ENCODE measurements around the gene GRK6.

GRK6 gene

DNA sequence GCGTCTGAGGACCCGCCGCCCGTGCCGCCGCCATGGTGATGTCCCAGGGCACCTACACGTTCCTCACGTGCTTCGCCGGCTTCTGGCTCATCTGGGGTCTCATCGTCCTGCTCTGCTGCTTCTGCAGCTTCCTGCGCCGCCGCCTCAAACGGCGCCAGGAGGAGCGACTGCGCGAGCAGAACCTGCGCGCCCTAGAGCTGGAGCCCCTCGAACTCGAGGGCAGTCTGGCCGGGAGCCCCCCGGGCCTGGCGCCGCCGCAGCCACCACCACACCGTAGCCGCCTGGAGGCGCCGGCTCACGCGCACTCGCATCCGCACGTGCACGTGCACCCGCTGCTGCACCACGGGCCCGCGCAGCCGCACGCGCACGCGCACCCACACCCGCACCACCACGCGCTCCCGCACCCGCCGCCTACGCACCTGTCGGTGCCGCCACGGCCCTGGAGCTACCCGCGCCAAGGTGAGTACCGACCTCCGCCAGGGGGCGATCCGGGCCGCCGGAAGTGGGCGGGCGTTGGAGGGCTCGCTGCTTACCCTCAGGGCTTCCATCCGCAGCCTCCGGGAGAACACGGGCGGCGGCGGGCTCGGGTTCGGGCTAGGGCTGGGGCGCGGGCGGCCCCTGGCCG, 28.7 kb downstream of the GRK6 start:
- peak; percentile 93 for DNase-seq

DNA sequence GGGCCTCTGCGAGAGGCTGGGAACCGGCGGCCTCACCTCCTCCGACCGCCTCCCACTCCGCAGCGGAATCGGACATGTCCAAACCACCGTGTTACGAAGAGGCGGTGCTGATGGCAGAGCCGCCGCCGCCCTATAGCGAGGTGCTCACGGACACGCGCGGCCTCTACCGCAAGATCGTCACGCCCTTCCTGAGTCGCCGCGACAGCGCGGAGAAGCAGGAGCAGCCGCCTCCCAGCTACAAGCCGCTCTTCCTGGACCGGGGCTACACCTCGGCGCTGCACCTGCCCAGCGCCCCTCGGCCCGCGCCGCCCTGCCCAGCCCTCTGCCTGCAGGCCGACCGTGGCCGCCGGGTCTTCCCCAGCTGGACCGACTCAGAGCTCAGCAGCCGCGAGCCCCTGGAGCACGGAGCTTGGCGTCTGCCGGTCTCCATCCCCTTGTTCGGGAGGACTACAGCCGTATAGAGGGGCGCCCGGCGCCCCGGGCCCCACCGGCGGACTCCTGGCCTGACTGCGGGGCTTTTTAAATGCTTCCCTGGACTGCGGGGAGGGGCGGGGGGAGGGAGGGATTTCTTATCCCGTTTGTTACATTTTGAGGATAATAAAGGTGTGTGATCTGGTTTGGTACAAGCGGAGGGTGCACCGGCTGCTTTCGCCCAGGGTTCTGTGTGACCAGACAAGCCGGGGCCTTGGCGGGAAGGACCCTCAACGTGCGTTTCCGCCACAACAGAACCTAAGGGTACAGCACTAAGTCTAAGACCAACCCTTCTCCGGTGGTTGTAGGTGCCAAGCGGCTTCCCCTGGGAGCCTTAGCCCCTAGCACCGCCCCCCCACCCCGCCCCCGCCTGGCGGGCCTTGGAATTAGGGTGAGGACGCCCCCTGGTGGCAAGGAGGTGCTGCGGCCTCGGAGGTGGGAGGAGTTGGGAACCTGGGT, 29.4 kb downstream of the GRK6 start:
- peak; percentile 93 for DNase-seq

DNA sequence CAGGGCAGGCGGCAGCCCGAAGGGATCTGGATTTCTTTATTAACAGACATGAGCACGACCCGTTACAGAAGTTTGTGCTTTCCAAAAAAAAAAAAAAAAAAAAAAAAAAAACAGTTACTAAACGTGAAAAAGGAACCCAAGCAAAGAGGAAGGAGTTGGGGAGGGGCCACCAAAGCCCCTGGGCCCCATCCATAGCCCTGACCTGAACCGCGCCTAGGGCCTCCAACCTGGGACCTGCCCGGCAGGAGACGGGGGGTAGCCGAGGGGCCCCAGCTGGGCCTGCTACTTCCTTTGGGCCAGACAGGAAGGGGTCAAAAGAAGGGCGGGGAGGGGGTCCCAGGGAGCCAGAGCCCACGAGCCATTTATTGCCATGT, 30.1 kb downstream of the GRK6 start:
- DNase-seq: no peak

DNA sequence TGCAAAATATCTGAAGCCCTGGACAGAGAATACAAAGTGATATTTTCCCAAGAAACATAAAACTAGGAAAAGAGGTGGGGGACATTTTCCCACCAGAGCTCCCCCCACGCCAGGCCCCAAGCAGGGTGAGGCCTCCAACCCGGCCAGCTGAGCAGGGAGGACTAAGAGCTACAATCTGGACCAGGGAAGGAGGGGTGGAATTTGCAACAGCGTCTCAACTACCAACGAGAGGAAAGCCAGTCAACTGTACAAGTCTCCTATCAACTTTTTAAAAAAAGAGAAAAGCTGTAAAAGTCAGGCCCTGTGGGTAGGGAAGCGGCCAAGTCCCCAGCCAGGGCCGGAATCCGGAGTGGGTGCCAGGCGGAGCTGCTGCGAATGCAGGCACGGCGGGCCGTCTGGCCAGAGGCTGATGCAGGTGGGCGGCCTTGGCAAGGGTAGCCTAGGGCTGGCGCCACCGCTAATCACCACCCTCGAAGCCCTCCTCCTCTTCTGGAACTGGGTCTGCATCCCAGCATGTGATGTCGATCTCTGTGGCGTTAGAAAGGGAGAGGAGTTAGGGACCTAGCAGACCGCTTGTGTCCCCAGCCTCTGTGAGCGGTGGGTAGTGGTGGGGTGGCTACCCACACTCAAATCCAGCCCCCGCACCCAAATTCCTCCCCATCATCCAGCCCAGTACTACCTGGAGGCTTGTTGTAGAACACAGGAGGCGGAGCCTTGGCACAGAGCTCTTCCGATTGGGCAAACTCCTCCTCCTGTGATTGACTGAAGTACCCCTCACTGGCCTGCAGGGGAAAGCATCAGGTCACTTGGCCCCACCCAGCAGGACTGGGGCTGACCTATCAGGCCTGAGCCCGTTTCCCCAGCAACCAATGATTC, 30.7 kb downstream of the GRK6 start:
- DNase-seq: peak; percentile 80

DNA sequence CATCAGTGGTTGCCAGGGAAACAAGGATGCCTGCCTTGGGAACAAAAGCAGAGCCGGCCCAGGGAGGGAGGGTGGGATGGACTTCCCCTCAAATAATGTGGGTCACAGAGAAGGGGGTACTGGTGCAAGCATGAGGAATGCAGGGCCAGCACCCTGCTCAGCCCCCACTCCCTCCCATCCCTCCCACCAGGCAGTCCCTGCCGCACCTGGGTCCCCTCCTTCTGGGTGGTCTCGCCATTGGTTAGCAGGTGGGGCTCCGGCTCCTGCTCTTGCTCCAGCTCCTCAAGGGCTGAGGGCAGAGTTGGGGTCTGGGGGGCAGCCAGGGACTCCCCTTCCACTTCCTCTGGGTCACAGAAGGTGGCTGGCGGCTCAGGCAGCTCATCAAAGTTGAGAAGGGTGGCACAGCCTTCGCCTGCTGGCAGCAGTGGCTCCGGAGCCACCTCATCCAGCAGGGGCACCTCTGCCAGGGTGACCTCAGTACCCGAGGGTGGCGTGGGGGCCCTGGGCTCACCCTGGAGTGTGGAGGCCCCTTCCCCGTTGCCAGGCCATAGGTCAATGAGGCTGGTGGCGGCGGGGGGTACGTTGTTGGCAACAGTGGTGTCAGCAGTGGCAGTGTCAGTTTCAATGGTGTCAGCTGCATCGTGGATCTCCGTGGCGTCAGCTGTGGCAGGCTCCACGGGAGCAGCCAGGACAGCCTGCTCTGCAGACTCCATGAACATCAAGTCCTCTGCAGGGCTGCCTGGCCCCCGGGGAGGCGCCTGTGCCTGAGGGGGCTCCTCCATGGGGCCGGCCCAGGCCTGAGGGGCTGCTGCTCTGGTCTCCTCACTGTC, 31.6 kb downstream of the GRK6 start:
- DNase-seq: no peak

DNA sequence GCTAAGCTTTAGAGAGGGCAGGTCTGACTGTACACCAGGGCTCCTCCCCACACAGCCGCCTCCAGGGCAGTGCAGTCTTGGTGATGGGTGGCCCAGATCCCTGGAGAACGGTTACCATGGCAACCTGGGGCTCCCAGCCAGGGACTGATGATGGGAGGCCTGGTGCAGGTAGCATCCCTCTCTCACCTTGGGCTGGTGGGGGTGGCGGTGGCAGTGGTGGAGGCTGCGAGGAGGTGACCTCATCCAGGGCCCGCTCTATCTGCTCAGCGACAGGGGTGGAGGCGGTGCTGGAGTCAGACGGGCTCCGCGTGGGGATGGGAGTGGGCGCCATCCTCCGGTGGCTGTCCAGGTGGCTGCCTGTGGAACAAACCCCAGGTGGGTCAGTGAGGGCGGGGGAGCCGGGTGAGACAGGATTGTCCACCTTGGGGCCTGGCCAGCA, 32.5 kb downstream of the GRK6 start:
- no peak for DNase-seq

DNA sequence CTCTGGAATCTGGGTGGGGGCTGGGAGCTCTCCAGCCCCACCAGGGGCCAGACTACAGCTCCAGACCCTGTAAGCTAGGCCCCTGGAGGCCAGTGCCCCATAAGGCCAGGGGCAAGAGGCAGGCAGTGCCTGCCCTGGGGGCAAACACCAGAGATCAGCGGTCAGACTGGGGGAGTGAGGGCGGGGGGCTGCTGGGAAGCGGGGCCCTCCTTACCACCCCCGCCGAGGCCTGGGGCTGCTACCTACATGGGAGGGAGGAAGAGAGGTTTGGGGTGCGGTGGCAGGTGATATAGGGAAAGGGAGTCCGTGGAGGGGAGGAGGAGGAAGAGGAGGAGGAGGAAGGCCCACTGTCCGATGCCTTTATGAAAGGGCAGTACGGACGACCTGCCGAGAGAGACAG, 32.9 kb downstream of the GRK6 start:
- DNase-seq: no peak

DNA sequence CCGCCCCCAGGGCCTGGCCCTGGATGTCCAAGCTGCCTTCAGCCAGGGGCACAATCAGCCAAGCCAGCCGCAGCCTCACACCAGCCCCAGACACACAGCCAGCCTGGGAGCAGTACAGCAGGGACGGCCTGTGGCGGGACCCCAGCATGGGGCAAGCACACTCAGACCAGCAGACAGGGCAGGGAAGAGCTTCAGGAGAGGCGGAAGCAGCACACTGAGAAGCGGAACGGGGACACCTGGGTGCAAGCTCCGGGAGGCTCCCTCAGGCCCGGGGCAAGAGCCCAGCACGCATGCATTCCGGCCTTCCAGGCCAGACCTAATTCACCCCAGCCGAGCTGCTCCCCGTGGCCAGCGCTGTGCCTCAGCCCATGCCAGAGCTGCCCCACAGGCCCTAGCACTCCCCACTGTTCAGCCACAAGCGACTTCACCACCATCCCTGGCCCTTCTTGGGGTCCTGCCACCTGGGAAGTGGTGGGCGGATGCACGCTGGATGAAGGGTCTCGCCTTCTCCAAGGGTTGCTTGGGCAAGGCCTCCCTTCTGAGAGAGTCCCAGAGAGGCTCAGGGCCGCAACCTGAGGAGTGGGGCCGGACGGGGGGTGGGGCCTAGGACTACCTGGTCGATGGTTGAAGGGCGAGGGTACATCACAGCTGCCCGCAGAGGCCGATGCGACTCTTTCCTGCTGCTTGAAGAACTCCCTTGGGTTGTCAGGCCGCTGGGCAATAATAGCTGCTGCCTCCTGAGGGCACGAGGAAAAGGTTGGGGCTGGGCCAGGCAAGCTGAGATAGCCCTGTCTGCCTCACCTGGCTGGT, 33.5 kb downstream of the GRK6 start:
- DNase-seq: no peak

DNA sequence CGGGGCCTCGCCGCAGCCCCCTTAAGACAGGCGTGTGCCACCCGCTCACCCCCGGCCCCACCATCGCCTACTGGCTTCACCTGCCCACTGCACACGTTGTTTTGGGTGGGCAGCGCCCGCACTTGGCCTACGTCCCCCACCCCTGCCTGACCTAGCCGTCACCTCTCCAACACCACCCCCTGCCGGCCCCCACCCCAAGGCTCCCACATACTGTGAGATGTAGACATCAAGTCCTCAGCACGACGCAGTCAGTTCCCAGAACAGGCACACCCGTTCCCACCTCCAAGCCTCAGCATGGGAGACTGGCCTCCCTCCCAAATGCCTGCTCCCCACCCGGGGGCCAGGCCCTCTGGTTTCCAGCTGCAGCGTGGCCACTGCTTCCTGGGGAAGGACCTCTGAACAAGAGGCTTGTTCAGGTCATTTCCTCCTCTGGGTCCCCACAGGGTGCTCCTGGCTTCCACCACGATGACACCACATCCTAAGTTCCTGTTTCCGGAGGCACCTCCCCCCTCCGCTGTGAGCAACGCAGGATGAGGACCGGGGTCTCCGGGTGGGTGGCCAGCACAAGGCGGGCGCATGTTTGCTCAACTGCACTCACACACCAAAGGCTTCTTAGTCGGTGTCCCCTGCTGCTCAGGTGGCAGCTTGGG, 35.7 kb downstream of the GRK6 start:
- no peak for DNase-seq

DNA sequence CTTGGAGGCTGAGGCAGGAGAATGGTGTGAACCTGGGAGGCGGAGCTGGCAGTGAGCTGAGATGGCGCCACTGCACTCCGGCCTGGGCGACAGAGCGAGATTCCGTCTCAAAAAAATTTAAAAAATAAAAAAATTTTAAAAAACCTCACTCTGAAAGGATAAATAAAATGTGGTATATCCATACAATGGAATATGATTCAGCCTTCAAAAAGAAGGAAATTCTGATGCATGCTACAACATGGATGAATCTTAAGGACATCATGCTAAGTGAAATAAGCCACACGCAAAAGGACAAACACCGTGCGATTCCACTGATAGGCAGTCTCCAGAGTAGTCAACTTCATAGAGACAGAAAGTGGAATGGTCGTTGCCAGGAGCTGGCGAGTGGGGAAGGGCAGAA, 38.6 kb downstream of the GRK6 start:
- no peak for DNase-seq

DNA sequence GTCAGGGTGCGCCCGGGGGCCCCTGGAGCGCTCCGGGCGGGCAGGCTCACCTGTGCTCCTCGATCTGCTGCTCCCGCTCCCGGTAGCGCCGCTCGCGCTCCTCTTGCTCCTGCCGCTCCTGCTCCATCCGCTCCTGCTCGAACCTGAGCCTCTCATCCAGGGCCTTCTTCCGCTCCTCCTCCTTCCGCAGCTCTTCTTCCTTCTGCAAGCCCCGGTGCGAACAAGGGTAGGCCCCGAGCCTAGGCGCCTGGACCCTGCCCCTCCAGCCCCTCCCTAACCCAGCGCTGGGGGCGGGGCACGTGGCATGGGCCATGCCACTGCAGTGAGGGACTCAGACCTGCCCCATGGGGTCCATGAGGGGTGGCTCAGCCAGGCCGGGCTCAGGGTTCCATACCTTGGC, 40.4 kb downstream of the GRK6 start:
- DNase-seq: no peak

DNA sequence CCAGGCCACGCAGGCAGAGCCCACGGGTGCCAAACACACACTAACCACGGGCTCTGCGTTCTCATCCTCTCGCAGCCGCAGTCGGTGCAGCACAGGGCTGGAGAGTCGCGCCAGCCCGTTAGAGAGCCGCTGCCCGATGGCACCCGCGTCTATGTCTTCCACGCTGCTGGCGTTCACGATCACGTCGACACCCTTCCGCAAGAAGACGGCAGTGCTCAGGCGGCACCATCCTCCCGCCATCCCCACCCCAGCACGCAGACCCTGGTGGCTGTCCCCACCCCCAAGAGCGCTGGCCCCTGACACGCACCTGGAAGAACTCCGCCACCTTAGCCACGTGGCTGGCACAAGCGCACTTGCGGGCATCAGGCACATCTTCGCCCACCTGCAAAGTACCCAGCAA, 41.0 kb downstream of the GRK6 start:
- DNase-seq: no peak

DNA sequence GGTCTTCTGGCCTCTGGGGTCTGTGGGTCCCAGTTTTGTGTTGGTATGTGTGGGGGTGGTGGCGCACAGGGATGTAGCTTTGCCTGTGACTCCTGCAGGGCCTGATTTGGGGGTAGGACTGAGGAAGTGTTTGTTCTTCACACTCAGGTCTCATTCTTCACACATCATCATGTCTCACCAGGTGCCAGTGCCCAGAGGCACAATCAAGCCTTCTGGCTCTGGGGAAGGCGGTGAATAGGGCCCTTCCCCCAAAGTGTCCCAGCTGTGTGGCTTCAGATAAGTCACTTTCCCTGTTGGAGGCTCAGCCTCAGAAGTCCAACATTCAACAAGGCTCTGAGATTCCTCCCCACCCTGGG, 41.8 kb downstream of the GRK6 start:
- no peak for DNase-seq

DNA sequence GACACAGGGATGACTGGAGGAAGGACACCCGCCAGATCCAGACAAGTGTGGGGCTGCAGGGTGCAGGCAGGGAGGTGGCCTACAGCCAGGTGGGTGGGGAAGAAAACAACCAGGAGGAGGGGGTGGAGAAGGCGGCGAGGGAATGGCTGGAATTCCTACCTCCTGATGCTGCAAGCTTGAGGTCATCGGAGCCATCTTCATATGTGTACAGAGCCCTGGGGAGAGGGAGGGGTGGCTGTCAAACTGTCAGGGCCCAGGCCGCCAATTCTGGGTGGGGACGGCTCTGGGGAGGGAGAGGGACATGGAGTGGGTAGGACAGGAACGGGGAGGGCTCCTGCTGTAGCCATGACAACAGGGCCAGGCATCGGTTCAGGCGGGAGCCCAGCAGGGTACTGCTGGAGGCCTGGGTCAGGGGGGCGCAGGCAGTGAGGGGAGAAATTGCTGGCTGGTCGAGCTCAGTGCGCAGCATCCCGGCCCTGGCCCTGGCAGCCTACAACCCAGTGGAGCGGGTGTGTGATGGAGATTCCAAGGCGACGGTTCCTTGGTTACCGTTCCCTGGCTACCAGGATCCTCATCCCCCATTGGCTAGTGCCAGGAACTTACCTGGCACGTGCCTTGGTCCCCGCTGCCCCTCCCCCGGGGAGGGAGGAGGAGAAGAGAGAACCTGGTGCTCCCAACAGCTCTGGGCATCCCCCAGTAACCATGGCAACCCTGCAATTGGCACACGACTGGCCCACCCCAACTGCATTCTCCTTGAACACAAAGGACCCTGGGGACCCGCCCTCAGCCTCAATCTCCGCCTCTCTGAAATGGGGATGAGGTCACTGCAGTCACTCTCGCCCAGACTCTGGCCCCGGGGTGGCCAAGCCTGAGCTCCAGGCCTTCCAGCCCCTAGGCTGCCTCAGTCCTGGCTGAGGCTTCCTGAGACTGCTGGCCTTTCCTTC, 42.5 kb downstream of the GRK6 start:
- DNase-seq: no peak

DNA sequence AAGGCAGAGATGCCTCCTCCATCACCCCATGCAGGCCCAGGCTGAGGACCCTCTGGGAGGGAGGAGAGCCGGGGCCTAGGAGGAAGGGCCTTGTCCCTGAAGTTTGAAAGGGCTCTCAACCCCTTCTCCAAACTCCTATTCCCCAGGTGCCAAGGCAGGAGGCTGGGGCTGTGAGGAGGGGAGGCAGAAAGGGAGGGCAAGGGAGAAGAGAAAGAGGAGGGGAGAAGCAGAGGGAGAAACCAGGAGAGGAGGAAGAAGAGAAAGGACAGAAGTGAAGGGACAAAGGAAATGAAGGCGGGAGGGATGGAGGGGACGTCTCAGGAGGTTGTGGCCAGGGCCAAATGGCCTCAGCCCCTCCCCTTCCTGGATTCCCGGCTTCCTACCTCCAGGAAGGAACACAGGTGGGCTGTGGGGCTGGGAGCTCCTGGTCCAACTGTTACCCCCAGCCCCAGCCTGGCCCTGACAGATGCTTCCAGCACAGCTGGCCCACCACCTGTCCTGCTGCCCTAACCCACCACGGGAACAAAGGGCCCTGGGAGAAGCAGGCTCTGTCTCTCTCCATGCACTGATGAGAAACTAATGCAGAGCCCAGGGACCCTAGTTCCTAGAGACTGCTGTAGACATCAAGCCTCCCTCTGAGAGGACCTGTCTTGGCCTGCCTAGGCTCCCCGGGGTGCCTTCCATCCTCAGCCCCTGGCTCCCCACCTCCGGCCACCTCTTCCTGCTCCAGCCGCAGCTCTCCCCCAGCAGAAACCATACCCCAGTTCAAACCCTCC, 43.5 kb downstream of the GRK6 start:
- no peak for DNase-seq

DNA sequence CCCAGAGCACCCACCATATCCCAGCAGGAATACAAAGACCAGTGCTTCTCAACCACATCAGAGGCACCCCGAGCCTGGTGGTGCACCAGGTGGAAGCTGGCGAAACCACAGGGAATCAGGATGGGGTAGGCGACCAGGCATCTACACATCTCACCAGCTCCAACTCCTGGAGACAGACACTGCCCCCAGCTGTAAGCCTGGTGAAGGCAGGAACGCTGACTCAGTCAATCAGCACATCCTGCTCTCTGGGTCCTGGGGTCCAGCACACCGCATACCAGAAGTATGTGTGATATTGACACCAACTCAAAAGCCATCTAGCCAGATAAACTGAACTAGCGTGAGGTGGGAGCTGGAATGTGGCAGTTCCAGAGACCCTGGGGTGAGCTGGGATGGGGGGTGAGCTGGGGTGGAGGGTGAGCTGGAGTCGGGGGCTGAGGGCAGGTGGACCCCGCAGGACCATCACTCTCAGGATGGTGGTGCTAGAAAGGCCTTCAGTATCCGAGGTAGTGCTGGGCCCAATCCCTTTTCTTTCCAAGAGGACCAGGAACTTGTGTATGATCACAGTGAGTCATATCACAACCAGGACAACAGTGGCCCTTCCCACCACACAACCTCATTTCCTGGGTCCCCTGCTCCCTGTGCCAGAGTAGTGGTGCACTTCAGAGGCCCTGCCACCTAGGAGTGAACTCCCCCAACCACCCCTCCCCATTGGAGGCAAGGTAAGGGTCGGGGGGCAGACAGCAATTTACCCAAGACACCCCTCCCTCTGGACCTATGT, 44.5 kb downstream of the GRK6 start:
- no peak for DNase-seq

DNA sequence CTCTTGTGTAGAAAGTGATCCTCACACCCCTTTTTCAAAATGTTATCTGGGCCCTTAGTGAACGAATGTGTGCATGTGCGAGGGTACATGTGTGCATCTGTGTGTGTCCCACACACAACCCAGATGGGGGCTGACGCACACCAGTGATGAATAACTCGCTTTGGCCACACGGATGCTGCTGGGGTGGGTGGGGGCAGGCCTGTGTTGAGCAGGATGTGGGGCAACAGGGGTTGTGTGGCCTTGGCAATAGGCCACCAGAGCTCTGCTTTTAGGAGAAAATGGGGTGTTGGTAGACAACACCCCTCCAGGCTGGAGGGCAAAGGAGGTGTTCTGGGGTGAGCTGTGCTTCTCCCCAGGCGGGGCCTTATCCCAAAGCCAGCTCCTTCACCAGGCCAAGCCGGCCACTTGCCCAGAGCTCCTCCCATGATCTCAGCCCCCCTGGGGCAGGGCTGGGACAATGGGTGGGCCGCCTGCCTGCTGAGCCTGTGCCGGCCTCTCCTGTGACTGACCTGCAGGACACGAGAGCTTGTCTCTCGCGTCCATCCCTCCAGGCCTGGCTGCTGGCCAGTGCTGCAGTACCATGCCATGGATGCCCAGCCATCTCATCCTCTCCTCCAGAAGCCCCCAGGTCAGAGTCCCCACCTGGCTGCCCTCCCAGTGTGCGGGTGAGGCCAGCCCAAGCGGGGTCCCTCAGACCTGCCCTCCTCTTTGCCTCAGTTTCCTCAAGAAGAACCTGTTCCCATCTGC, 45.3 kb downstream of the GRK6 start:
- no peak for DNase-seq

All from CD4-positive, alpha-beta T cell treated with Interleukin-21 for 1 hour (primary cell).